GM10248 (cell line): ENCODE data around the gene PRKAB1.
A peak's percentile ranks its signal among the peaks of the same experiment; 100 is the strongest.

Experiments used
- CTCF ChIA-PET: fragments of 300-600 bp; sonication (Branson Sonifier 250); formaldehyde crosslinking; extraction: SDS; loops from one replicate; lab custom pipeline; 2021; ENCODE audit warnings: antibody characterized with exemption; lab: Yijun Ruan, JAX
- POLR2A ChIA-PET: fragments of 350-650 bp; sonication (Branson Sonifier 250); formaldehyde crosslinking; extraction: SDS; loops from one replicate; lab custom pipeline; 2020; ENCODE audit warnings: antibody characterized with exemption; lab: Yijun Ruan, JAX
- DNase-seq: peaks from one replicate; pipeline ENCODE4 v3.0.0; 2012; ENCODE audit errors: extremely low spot score
- CTCF ChIP-seq: IDR thresholded peaks from 2 replicates; pipeline ENCODE4 v1.5.1; 2012; ENCODE audit warnings: mild to moderate bottlenecking, low read depth; ENCODE audit errors: extremely low read depth, missing control alignments, control extremely low read depth

The PRKAB1 gene

GRCh38 chr12:119627686-119628085 is 40.2 kb upstream of the PRKAB1 start:
- DNase-seq, result no peak
- CTCF ChIA-PET, result no interaction called here
- POLR2A ChIA-PET, result no interaction called here
- no peak for TF ChIP-seq CTCF

- DNase-seq, result no peak
- ChIA-PET POLR2A (no interaction called here), CTCF (no interaction called here)
- TF ChIP-seq CTCF, result no peak
Observed at GRCh38 chr12:119630223-119630780, 37.6 kb upstream of the PRKAB1 start.

GRCh38 chr12:119630962-119631550 is 36.9 kb upstream of the PRKAB1 start:
- TF ChIP-seq CTCF, result no peak
- no peak for DNase-seq
- CTCF ChIA-PET, result no interaction called here
- POLR2A ChIA-PET, result no interaction called here

DNA sequence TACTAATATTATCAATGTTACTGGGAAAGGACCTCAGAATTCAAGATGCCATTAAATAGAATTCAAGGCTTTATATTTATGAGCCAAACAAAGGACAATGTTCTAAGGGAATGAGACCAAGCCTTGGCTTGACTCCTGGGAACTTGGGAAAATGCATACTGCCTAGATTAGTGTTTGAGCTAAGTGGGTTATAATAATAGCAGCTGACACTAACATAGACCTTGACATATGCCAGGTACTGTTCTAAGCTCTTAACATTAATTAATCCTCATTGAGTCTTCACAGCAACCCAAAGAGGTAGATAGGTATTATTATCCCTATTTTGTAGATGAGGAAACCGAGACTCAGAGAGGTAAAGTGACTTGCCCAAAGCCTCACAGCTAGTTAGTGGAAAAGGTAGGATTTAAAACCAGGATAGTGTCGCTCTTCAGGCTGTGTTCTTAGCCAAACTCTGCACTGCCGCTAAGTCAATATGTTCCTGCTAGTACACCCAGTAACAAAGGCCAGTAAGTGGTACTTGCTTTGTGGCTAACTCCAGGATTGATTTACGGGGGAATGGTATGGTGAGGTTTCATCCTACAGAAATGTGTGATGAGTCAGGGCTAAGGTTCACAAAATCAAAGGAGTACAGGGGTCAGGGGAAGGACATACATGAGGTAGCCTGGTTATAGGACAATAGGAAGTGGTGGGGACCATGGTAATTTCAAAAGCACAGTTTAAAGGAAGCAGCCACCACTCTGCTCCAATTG is 35.8 kb upstream of the PRKAB1 start:
- POLR2A ChIA-PET, result no interaction called here
- DNase-seq, result no peak
- no peak for TF ChIP-seq CTCF
- CTCF ChIA-PET, result no interaction called here

- no peak for TF ChIP-seq CTCF
- CTCF ChIA-PET, result no interaction called here
- POLR2A ChIA-PET, result no interaction called here
- no peak for DNase-seq
Observed at GRCh38 chr12:119634743-119635142, 33.2 kb upstream of the PRKAB1 start.

DNA sequence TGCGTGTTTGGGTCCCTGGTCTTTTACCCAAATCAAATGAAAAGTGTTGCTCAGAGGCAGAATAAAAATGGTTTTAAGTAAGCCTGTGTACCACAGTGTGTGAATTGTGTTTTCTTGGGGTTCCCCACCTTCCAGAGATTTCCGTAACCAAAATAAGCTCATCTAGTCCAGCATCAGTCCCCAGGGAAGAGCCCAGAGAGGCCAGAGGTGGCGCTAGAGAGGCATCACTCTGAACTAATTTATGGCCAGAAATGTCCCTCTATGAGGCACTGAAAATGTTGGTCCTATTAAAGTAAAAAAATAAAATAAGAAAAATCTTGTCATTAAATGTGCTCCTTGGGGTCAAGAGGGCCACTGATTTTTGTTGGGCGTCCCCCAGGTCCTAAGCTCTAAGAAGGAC is 24.9 kb upstream of the PRKAB1 start:
- peak; percentile 10 for TF ChIP-seq CTCF

More for the DNA sequence above, 24.9 kb upstream of the PRKAB1 start:
- no peak for DNase-seq
- POLR2A ChIA-PET, result no interaction called here
- CTCF ChIA-PET, result interaction anchor here (0.8 to 2.6 kb wide), 4 partner anchors 15 to 199 kb away, joined by 3 to 6 read pairs (median 3); partner anchors contain the start of gene PRKAB1
